Right forelimb (tissue), 1 donor: ENCODE measurements around the gene ME1.

Experiments
- DNase-seq: peaks from one replicate; pipeline ENCODE4 v3.0.0-alpha.2; 2018

ME1 gene

DNA sequence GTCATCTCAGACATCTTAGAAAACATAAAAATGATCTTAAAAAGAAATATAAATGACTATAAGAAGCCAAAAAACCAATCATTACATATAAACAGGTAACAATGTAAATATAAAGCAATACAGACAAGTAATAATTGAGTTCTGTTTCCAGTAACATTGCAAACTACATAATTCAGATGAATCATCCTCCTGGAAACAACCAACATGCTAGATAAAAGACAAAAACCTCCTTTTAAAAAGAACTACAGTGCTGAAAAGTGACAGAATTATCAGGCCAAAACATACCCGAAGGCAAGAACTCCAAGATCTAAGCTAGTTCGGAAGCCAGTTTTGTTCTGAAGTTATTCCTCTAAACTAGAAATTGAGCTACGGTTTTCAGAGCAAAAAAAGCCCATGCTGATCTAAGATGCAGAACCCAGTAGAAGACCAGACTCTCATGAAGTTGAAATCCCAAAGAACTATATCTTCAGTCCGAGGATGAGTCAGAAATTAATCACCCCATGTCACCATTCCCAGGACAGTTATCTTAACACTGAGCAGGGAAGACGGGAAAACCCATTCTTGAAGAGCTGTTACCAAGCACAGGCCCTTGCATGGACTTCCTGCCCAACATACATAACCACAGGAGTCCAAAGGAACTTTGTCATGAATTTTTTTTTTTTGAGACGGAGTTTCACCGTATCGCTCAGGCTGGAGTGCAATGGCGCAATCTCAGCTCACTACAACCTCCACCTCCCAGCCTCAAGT is 247.6 kb downstream of the ME1 start:
- DNase-seq, result no peak

DNA sequence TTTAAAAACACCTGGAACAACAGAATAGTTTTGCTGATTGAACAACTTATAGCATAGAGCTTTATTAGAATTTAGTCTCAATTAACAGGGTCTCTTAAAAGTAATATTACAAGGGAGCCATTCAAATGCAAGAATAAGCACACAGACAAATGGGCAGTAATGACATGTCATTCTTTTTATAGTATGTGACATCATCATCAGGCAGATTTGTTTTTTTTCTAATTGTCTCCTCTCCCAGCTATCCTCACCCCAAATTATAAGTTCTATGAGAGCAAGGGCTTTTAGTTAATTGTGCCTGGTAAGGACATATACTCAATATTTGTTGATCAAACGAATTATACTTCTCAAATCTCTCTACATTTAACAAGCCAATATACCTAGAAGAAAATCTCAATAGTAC is 248.7 kb downstream of the ME1 start:
- no peak for DNase-seq

DNA sequence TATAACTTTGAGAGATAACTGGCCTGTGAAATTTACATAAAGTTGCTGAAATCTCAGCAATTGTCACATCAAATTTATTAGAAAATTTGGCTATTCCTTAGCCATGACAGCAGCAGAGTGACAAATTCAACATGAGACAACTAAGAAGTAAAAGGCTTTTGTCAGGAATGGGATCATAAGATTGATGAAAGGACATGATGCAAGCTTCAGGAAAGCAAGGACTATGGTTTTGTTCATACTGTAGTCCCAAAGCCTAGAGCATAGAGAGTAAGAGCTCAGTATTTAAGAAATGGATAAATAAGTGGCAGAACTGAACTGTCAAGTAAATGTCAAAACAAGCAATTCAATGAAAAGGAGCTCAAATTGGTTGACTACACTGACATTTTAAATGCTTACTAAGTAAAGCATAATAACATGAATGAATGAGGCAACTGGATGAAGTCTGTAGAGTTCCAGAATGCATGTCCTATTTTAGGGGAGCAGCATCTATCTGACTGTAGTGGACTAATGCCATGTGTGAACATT is 250.4 kb downstream of the ME1 start:
- DNase-seq, result no peak

DNA sequence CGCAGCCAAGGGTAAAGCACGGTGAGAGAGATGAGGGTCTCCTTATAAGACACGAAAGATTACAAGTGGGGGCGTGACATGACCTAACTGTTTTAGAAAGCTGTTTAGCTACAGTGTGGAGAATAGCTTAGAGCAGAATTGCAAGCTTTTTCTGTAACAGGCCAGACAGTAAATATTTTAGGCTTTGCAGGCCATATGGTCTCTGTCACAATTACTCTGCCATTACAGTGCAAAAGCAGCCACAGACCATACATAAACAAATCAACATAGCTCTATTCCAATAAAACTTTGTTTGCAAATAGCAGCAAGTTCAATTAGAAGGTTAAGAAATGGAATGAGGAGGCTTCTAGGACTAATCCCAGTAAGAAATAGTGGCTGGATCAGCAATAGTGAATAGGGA is 254.6 kb downstream of the ME1 start:
- DNase-seq, result no peak

DNA sequence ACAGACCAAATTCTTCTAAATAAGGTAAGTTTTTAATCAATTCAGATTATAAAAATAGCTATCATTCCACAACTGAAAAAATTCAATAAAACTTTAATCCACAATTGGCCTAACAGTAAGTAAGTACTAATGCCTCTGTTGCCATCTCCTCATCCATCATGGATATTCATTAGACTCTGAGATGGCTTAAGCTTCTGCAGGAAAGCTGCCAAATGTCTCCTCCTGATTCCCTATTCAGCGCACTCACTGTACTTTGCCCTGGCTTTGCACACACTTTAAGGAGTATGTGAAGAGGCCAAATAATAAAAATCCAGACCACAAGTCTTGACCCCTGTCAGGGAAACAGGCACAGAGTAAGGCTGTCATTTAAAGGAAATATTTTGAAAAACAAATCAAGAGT is 261.3 kb downstream of the ME1 start:
- DNase-seq, result no peak

DNA sequence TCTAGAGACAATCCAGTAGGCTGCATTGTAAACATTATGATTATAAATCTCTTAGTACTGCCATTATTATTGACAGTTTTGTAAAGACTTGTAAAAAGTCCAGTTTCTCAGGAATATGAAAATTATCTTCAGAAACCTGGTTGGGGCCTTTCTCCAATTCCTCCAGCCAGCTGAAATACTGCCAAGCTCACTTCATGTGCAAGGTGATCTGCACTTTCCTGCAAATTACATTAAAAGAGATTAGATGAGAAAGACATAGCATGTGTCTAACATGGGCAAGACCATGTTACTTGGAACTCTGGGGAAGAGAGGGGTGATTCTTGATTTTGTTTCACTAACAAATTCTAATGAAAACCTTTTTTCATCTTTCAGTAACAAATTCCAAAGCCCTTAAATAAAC is 261.7 kb downstream of the ME1 start:
- DNase-seq, result no peak

DNA sequence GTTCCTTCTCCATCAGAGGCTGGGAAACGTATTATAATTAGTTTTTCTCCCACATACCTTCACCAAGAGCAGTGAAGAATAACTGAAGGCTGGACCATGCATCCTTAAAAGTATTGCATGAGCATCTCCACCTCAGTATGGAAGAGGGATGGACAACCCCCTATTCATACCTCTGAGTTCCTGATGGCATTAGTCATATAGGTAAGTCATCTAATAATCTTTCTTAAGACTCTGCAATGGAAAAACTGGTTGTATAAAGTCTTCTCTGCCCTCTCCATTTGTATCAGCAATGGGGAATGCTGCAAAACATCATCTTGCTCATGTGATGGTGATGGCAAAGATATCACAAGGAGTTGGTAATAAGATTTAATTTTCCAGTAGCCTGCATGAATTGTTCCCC is 262.3 kb downstream of the ME1 start:
- DNase-seq, result no peak

DNA sequence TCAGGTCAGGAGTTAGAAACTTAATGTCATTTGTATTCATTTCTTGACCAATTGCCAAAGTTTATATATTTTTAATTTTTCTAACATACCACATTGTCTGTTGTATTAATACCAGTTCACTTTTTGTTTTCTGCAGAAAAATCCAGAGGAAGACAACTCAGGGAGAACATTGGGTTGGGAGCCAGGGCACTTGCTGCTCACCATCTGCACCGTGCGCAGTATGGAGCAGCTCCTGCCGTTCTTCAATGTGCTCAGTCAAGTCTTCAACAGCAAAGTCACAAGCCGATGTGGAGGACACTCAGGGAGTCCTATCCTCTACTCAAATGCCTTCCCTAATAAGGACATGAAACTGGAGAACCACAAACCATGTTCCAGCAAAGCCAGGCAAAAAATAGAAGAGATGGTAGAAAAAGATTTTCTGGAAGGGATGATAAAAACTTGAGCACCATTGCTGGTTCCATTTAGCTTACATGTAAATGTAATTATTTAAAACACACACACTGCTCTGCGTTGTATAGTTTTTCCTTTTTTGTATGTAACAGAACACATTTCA is 263.0 kb downstream of the ME1 start:
- DNase-seq, result no peak
